GM21381 (cell line): ENCODE data around the gene COL6A1.
"Not testable (repeated sequence)": the region's sequence is repeated elsewhere in the genome, so short reads cannot be mapped to it uniquely, and the experiment has no call there.

Source experiments
- ATAC-seq: cut with Tn5 transposase; IDR thresholded peaks from one replicate; pipeline ENCODE4 v1.9.1; 2021; ENCODE audit warnings: mild to moderate bottlenecking, moderate library complexity; ENCODE audit not compliant: unreplicated experiment

The COL6A1 gene

GRCh38 chr21:46040707-46041106 lies 59.1 kb downstream of the COL6A1 start:
- no peak for ATAC-seq

- ATAC-seq = no peak
These were observed 59.6 kb downstream of the COL6A1 start for GRCh38 chr21:46041183-46041582.

- no peak for ATAC-seq
These were observed 63.6 kb downstream of the COL6A1 start for GRCh38 chr21:46045154-46045553.

GRCh38 chr21:46046471-46046870 lies 64.9 kb downstream of the COL6A1 start:
- ATAC-seq = no peak

- not testable (repeated sequence) for ATAC-seq
These were observed 65.3 kb downstream of the COL6A1 start for GRCh38 chr21:46046906-46047305.

- ATAC-seq = no peak
These were observed 67.6 kb downstream of the COL6A1 start for GRCh38 chr21:46048926-46049889.

- ATAC-seq = no peak
These were observed 68.5 kb downstream of the COL6A1 start for GRCh38 chr21:46049890-46050667.

- no peak for ATAC-seq
These were observed 69.3 kb downstream of the COL6A1 start for GRCh38 chr21:46050668-46051378.

GRCh38 chr21:46051379-46051770 lies 69.8 kb downstream of the COL6A1 start:
- ATAC-seq = no peak

GRCh38 chr21:46051821-46052675 lies 70.5 kb downstream of the COL6A1 start:
- ATAC-seq = no peak

GRCh38 chr21:46052703-46053651 lies 71.4 kb downstream of the COL6A1 start:
- ATAC-seq = no peak

- no peak for ATAC-seq
These were observed 72.5 kb downstream of the COL6A1 start for GRCh38 chr21:46054031-46054430.

- ATAC-seq = no peak
These were observed 72.9 kb downstream of the COL6A1 start for GRCh38 chr21:46054451-46054881.
